Measurements from ENCODE around the gene FHIT.

- TF ChIP-seq POLR2A (IDR thresholded peaks at IDR 0.05; ENCODE audit: low read depth, low read length) (no peak), TAF1 (IDR thresholded peaks at IDR 0.05; ENCODE audit: borderline replicate concordance, low read depth, low read length) (no peak)
These were observed 183.2 kb downstream of the FHIT start for GRCh38 chr3:61068084-61068483.

Data from GM12892 (cell line).